Esophagus squamous epithelium (tissue), 4 donors: Measurements from ENCODE around the gene UNC5C.

Source experiments
- CTCF ChIP-seq, 6 experiments: fragments of 450-650 bp in 4 of 6; fragments of 200-600 bp in 2 of 6; sonication (generic) in 2 of 6; IDR thresholded peaks; one replicate each; pipeline ENCODE4 v1.5.1; 2016 to 2019; ENCODE audit warnings: antibody characterized with exemption in 6 of 6, mild to moderate bottlenecking in 4 of 6, moderate library complexity in 4 of 6
- POLR2A ChIP-seq, 4 donors: fragments of 450-650 bp; IDR thresholded peaks; one replicate each; pipeline ENCODE4 v1.6.1; 2017; ENCODE audit warnings: antibody characterized with exemption in 4 of 4, mild to moderate bottlenecking in 4 of 4, moderate library complexity in 3 of 4

GRCh38 chr4:95214408-95214807 is 334.4 kb downstream of the UNC5C start:
- no peak for TF ChIP-seq CTCF (IDR thresholded peaks at IDR 0.05)
- TF ChIP-seq POLR2A (IDR thresholded peaks at IDR 0.05): no peak
